Measurements from ENCODE around the gene TRIM39. TPM values are rescaled to one million over a fixed set of nuclear protein-coding genes. Genes with fewer than 3 reads are reported as not detected.

The TRIM39 gene
- total RNA-seq, 2 experiments from 2014 or later, result 38.2 to 38.3 TPM

GRCh38 chr6:30322527-30323501, 3.9 kb upstream of the TRIM39 start:
- ATAC-seq (ENCODE audit: poor library complexity) (no peak), DNase-seq (peak in 1 of 14 experiments; percentile 7)
- no peak for TF ChIP-seq CTCF (IDR thresholded peaks at IDR 0.05)
- Histone ChIP-seq H3K36me3 (ENCODE audit: insufficient read depth, low read length) (peaks cover 4% of the 10 kb centered on the region), H3K9me3 (ENCODE audit: control insufficient read depth in 1 of 2, insufficient read depth in 1 of 2, low read length in 2 of 2) (no peaks in the 10 kb centered on the region), H3K4me3 (ENCODE audit: low read length) (no peak overlapping the region), H3K27ac (ENCODE audit: low read depth in 1 of 2, low read length in 2 of 2) (no peak overlapping the region), H3K4me1 (ENCODE audit: insufficient read depth, low read length) (peaks cover 62% of the 10 kb centered on the region), H3K27me3 (ENCODE audit: control insufficient read depth in 1 of 2, insufficient read depth in 2 of 2, low read length in 2 of 2) (no peaks in the 10 kb centered on the region)
- no peaks in the 10 kb centered on the region for H3K9me3 Mint-ChIP-seq
- no peaks in the 10 kb centered on the region for H3K27me3 Mint-ChIP-seq
- peaks cover 48% of the 10 kb centered on the region for H3K36me3 Mint-ChIP-seq (ENCODE audit: low read depth)
- H3K4me1 Mint-ChIP-seq (ENCODE audit: low read depth), result peaks cover 89% of the 10 kb centered on the region
- peak overlapping the region; percentile 97 for H3K27ac Mint-ChIP-seq
- intact Hi-C loops (cut with DNase I, micrococcal nuclease), result loop anchor here in 1 of 2 experiments (5.0 to 10.0 kb wide), 2 partner anchors 61 to 592 kb away; partner anchors contain the start of gene VARS2
- ChIA-PET POLR2A (interaction anchor here (0.7 kb wide), 1 partner anchor 235 kb away, joined by 3 read pairs; no protein-coding TSS in a partner anchor), CTCF (interaction anchor here (1.3 kb wide), 1 partner anchor 131 kb away, joined by 3 read pairs; no protein-coding TSS in a partner anchor)
- H3K4me3 Mint-ChIP-seq, result peak overlapping the region; percentile 49

- Mint-ChIP-seq H3K36me3 (ENCODE audit: low read depth) (peaks cover 50% of the 10 kb centered on the region), H3K9me3 (no peaks in the 10 kb centered on the region), H3K4me1 (ENCODE audit: low read depth) (peaks cover 89% of the 10 kb centered on the region), H3K4me3 (peak overlapping the region; percentile 39), H3K27me3 (no peaks in the 10 kb centered on the region), H3K27ac (peak overlapping the region; percentile 97)
- H3K27ac ChIP-seq (ENCODE audit: low read depth in 1 of 2, low read length in 2 of 2), result no peak overlapping the region
- no peak overlapping the region for H3K4me3 ChIP-seq (ENCODE audit: low read length)
- H3K27me3 ChIP-seq (ENCODE audit: control insufficient read depth in 1 of 2, insufficient read depth in 2 of 2, low read length in 2 of 2), result no peaks in the 10 kb centered on the region
- H3K9me3 ChIP-seq (ENCODE audit: control insufficient read depth in 1 of 2, insufficient read depth in 1 of 2, low read length in 2 of 2), result no peaks in the 10 kb centered on the region
- H3K36me3 ChIP-seq (ENCODE audit: insufficient read depth, low read length), result peaks cover 4% of the 10 kb centered on the region
- intact Hi-C loops (cut with DNase I, micrococcal nuclease), result loop anchor here in 1 of 2 experiments (5.0 to 10.0 kb wide), 2 partner anchors 62 to 591 kb away; partner anchors contain the start of gene VARS2
- no peak for TF ChIP-seq CTCF (IDR thresholded peaks at IDR 0.05)
- H3K4me1 ChIP-seq (ENCODE audit: insufficient read depth, low read length), result peaks cover 58% of the 10 kb centered on the region
- DNase-seq (peak in 1 of 14 experiments; percentile 32), ATAC-seq (ENCODE audit: poor library complexity) (no peak)
- ChIA-PET POLR2A (no interaction called here), CTCF (interaction anchor here (1.3 kb wide), 1 partner anchor 130 kb away, joined by 3 read pairs; no protein-coding TSS in a partner anchor)
Measured at GRCh38 chr6:30323806-30324205, 2.9 kb upstream of the TRIM39 start.

DNA sequence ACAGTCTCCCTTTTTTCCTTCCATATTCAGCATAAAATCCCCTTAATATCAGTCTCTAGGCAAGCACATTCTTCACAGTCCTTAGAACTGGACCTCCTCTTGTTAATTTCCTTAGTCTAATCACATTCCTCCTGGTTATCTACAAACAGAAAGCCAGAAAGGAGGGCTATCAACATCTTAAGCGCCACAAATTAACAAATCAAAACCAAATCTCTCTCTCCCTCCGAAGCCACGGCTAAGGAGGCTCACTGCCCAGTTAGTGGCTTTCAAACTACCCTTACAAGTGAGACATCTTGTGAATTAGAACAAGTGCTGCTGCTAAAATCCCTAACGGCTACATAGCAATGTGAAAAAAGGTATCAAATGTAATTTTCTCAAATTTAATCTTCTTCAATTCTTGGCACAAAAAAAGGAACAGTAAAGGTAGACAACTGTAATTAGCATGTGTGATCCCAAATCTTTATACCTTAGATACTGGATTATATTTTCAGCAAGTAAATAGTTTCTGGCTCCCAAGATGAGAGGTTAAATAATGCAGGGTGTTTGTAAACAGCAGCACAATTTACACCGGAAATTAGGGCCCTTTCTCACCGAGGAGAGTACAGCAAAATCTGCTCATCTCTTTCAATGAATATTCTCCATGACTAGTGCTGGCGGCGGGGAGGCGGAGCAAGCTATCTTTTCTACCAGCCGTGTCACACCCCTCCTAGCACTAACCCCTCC, 1.4 kb upstream of the TRIM39 start:
- CTCF ChIA-PET, result interaction anchor here (1.1 to 1.7 kb wide), 3 partner anchors 8 to 106 kb away, joined by 4 to 7 read pairs (median 5); no protein-coding TSS in a partner anchor
- no peaks in the 10 kb centered on the region for H3K9me3 Mint-ChIP-seq

More for the DNA sequence above, 1.4 kb upstream of the TRIM39 start:
- Histone ChIP-seq H3K36me3 (ENCODE audit: insufficient read depth, low read length) (peaks cover 15% of the 10 kb centered on the region), H3K4me1 (ENCODE audit: insufficient read depth, low read length) (peaks cover 55% of the 10 kb centered on the region), H3K27me3 (ENCODE audit: control insufficient read depth in 1 of 2, insufficient read depth in 2 of 2, low read length in 2 of 2) (no peaks in the 10 kb centered on the region), H3K27ac (ENCODE audit: low read depth in 1 of 2, low read length in 2 of 2) (peak overlapping the region; percentile 98 to 99), H3K9me3 (ENCODE audit: control insufficient read depth in 1 of 2, insufficient read depth in 1 of 2, low read length in 2 of 2) (no peaks in the 10 kb centered on the region), H3K4me3 (ENCODE audit: low read length) (peak overlapping the region; percentile 83)
- peak overlapping the region; percentile 91 for H3K4me3 Mint-ChIP-seq
- TF ChIP-seq CTCF (IDR thresholded peaks at IDR 0.05), result no peak
- H3K27me3 Mint-ChIP-seq, result no peaks in the 10 kb centered on the region
- DNase-seq (peak in 13 of 14 experiments; percentile 57 to 93 (median 74)), ATAC-seq (ENCODE audit: poor library complexity) (peak; percentile 74)
- POLR2A ChIA-PET, result interaction anchor here (0.6 to 3.4 kb wide), 15 partner anchors 8 to 1216 kb away, joined by 3 to 61 read pairs (median 5); partner anchors contain the start of genes DDX39B, MRPS18B, POLR1H and PPP1R10
- H3K36me3 Mint-ChIP-seq (ENCODE audit: low read depth), result peaks cover 55% of the 10 kb centered on the region
- peak overlapping the region; percentile 97 for H3K27ac Mint-ChIP-seq
- peaks cover 81% of the 10 kb centered on the region for H3K4me1 Mint-ChIP-seq (ENCODE audit: low read depth)
- intact Hi-C loops (cut with DNase I, micrococcal nuclease), result loop anchor here (5.0 to 10.0 kb wide), 4 partner anchors 68 to 589 kb away; partner anchors contain the start of genes POLR1H (in 1 of the 2) and VARS2 (in 1 of the 2)

All from CD4-positive, alpha-beta T cell (primary cell).